HUES64 (cell line): ENCODE data around the gene RABGAP1L.

Experiments used
- H3K27ac ChIP-seq: 2 replicates; pipeline ENCODE4 v1.7.0; 2013; ENCODE audit warnings: low read depth, low read length, inconsistent platforms
- H3K27me3 ChIP-seq: 2 replicates; pipeline ENCODE4 v1.6.1; 2013; ENCODE audit warnings: mild to moderate bottlenecking, low read length; ENCODE audit not compliant: insufficient read depth
- H3K36me3 ChIP-seq: 2 replicates; pipeline ENCODE4 v1.6.1; 2013; ENCODE audit warnings: mild to moderate bottlenecking, low read length; ENCODE audit not compliant: insufficient read depth
- H3K4me1 ChIP-seq: 2 replicates; pipeline ENCODE4 v1.6.1; 2013; ENCODE audit warnings: mild to moderate bottlenecking, low read length, moderate library complexity; ENCODE audit not compliant: insufficient read depth
- H3K4me3 ChIP-seq: 2 replicates; pipeline ENCODE4 v1.5.1; 2013; ENCODE audit warnings: mild to moderate bottlenecking, low read length, moderate library complexity
- H3K9ac ChIP-seq: 2 replicates; pipeline ENCODE4 v1.6.1; 2013; ENCODE audit warnings: mild to moderate bottlenecking, low read depth, low read length
- H3K9me3 ChIP-seq: 2 replicates; pipeline ENCODE4 v1.6.1; 2013; ENCODE audit warnings: low read depth, low read length; ENCODE audit not compliant: insufficient read depth
- WGBS: fragments of 150-250, 120-280 bp; methylation state at CpG from one replicate; pipeline ENCODE4 v1.1.7; 2013; ENCODE audit warnings: missing lambda C conversion rate; 5-methylcytosine and 5-hydroxymethylcytosine counted together

Gene RABGAP1L

GRCh38 chr1:174723816-174724215 is 564.5 kb downstream of the RABGAP1L start:
- Histone ChIP-seq H3K36me3 (no peaks in the 10 kb centered on the region), H3K27ac (no peak overlapping the region), H3K27me3 (no peaks in the 10 kb centered on the region), H3K4me1 (peaks cover 5% of the 10 kb centered on the region; the same call in 1 of the 2 replicates), H3K9me3 (no peaks in the 10 kb centered on the region), H3K4me3 (no peak overlapping the region), H3K9ac (no peak overlapping the region)

GRCh38 chr1:174724219-174724618 is 564.9 kb downstream of the RABGAP1L start:
- Histone ChIP-seq H3K27me3 (no peaks in the 10 kb centered on the region), H3K9ac (no peak overlapping the region), H3K36me3 (no peaks in the 10 kb centered on the region), H3K4me1 (peaks cover 5% of the 10 kb centered on the region; the same call in 1 of the 2 replicates), H3K4me3 (no peak overlapping the region), H3K9me3 (no peaks in the 10 kb centered on the region), H3K27ac (no peak overlapping the region)

DNA sequence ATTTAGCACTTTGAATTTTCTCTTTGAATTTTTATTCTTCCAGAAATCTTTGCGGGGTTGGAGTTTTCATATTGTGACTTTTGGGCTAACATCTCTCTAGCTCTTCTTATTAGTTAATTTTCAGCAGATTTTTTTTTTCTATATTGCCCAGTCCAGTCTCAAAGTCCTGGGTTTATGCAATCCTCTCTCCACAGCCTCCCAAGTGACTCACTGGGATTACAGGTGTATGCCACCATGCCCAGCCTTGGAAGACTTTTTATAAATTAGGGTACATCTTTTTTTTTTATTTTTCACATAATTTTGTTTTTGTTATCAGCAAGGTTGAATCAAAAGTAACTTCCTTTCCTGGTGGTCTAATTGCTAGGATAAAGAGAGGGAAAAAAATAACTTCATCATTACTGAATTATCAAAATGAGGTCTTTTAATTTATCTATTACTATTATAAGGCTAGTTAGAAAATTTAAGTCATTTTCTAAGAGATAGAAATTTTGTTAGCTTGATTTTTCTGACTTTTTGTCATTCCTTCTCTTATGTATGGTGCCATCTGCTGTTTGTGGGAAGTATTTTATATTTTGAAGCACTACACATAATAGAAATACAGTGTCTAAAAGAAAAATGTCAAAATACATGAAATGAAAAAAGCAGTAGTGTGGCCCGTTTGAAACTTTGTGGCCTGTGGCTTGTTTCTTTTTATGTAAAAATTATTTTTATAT is 567.0 kb downstream of the RABGAP1L start:
- H3K9me3 ChIP-seq: no peaks in the 10 kb centered on the region
- no peaks in the 10 kb centered on the region for H3K36me3 ChIP-seq
- WGBS: no CpG with 5 or more reads among the region's 2 CpGs
- H3K27me3 ChIP-seq: no peaks in the 10 kb centered on the region
- no peak overlapping the region for H3K27ac ChIP-seq
- no peak overlapping the region for H3K9ac ChIP-seq
- H3K4me1 ChIP-seq: peaks cover 5% of the 10 kb centered on the region; the same call in 1 of the 2 replicates
- H3K4me3 ChIP-seq: no peak overlapping the region

GRCh38 chr1:174726880-174727585 is 567.7 kb downstream of the RABGAP1L start:
- WGBS: 90% methylated on average over 4 of the region's 4 CpGs
- H3K9ac ChIP-seq: no peak overlapping the region
- peaks cover 5% of the 10 kb centered on the region; the same call in 1 of the 2 replicates for H3K4me1 ChIP-seq
- H3K27me3 ChIP-seq: no peaks in the 10 kb centered on the region
- H3K27ac ChIP-seq: no peak overlapping the region
- H3K4me3 ChIP-seq: no peak overlapping the region
- H3K36me3 ChIP-seq: no peaks in the 10 kb centered on the region
- H3K9me3 ChIP-seq: no peaks in the 10 kb centered on the region

DNA sequence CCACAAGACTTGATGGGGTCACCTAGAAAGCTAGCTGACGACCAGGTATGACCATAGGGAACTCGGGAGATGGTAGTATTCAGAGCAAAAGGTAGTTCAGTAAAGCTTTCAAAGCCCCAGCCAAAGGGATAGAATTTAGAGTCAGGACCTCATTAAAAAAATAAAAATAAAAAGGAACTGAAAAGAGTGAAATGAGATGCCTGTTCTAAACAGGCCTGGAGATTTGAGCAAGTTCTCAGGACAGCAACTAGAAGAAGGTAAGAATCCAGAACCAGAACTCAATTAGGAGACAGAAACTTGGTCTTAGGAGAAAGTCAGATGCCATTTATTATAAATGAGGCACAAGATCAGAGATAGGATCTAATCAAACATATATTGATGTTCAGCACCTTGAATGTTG is 575.0 kb downstream of the RABGAP1L start:
- no peak overlapping the region for H3K4me3 ChIP-seq
- no peak overlapping the region for H3K9ac ChIP-seq
- H3K27ac ChIP-seq: no peak overlapping the region
- H3K27me3 ChIP-seq: no peaks in the 10 kb centered on the region
- no peaks in the 10 kb centered on the region; the same call in 1 of the 2 replicates for H3K9me3 ChIP-seq
- 92% methylated on average over 2 of the region's 2 CpGs for WGBS
- no peaks in the 10 kb centered on the region for H3K4me1 ChIP-seq
- no peaks in the 10 kb centered on the region for H3K36me3 ChIP-seq

GRCh38 chr1:174736831-174737230 is 577.5 kb downstream of the RABGAP1L start:
- Histone ChIP-seq H3K36me3 (no peaks in the 10 kb centered on the region), H3K4me1 (no peaks in the 10 kb centered on the region), H3K27ac (peak overlapping the region; percentile 56; the same call in 1 of the 2 replicates), H3K9ac (no peak overlapping the region), H3K4me3 (no peak overlapping the region), H3K27me3 (no peaks in the 10 kb centered on the region), H3K9me3 (no peaks in the 10 kb centered on the region; the same call in 1 of the 2 replicates)
- 81% methylated on average over 2 of the region's 2 CpGs for WGBS

DNA sequence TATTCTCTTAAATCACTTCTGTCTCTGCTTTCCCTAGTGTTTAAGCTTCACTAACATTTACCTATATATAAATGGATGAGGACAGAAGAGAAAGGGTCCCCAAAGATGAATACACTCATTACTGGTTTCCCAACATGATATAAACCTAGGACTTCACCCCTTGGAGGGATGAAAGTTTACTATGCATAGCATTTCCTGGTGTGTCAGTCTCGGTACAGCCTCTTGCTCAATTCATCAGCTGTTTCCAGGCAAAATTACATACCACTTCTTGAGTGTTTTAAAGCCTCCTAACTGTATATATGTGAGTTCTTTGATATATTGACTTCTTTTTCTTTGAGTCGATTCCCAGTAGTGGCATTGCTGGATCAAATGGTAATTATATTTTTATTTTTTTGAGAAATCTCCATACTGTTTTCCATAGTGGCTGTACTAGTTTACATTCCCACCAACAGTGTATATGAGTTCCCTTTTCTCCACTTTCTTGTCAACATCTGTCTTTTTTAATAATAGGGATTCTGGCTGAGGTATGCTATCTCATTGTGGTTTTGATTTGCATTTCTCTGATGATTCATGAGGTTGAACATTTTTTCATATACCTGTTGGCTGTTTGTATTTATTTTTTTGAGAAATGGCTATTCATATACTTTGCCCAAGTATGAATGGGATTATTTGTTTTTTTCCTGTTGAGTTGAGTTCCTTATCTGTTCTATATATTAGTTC is 581.1 kb downstream of the RABGAP1L start:
- H3K9me3 ChIP-seq: no peaks in the 10 kb centered on the region; the same call in 1 of the 2 replicates
- no peak overlapping the region for H3K9ac ChIP-seq
- H3K27ac ChIP-seq: no peak overlapping the region
- WGBS: 100% methylated on average over 1 of the region's 2 CpGs
- no peak overlapping the region for H3K4me3 ChIP-seq
- no peaks in the 10 kb centered on the region for H3K4me1 ChIP-seq
- no peaks in the 10 kb centered on the region for H3K36me3 ChIP-seq
- H3K27me3 ChIP-seq: no peaks in the 10 kb centered on the region

GRCh38 chr1:174742805-174743653 is 583.7 kb downstream of the RABGAP1L start:
- Histone ChIP-seq H3K27ac (no peak overlapping the region), H3K4me3 (no peak overlapping the region), H3K9me3 (no peaks in the 10 kb centered on the region), H3K4me1 (no peaks in the 10 kb centered on the region), H3K27me3 (no peaks in the 10 kb centered on the region), H3K9ac (no peak overlapping the region), H3K36me3 (no peaks in the 10 kb centered on the region)
- 88% methylated on average over 3 of the region's 3 CpGs for WGBS

GRCh38 chr1:174743654-174744561 is 584.6 kb downstream of the RABGAP1L start:
- no peaks in the 10 kb centered on the region for H3K27me3 ChIP-seq
- WGBS: 40% methylated on average over 3 of the region's 4 CpGs
- H3K9ac ChIP-seq: no peak overlapping the region
- H3K36me3 ChIP-seq: no peaks in the 10 kb centered on the region
- H3K4me1 ChIP-seq: no peaks in the 10 kb centered on the region
- H3K4me3 ChIP-seq: no peak overlapping the region
- H3K27ac ChIP-seq: no peak overlapping the region
- H3K9me3 ChIP-seq: no peaks in the 10 kb centered on the region

DNA sequence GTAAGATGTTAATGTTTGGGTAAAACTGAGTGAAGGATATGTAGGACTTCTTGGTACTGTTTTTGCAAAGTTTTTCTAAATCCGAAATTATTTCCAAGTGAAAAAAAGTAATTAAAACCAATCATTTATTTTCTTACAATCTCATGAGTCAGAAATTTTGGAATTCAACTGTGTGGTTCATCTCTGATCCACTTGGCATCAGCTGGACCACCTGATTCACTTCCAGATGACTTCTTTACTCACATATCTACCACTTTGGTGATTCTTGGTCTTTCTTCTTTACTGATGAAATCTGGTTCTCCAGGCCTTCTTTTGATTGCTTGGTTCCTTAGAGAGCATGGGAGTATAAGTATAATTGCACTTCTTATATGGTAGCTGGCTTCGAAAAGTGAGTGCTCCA is 585.6 kb downstream of the RABGAP1L start:
- Histone ChIP-seq H3K4me3 (no peak overlapping the region), H3K36me3 (no peaks in the 10 kb centered on the region), H3K27me3 (no peaks in the 10 kb centered on the region), H3K9ac (no peak overlapping the region), H3K9me3 (no peaks in the 10 kb centered on the region), H3K4me1 (no peaks in the 10 kb centered on the region), H3K27ac (no peak overlapping the region)
- 86% methylated on average over 1 of the region's 2 CpGs for WGBS
